ENCODE measurements around the gene RBM4. TPM values are rescaled to one million over a fixed set of nuclear protein-coding genes. Genes with fewer than 3 reads are reported as not detected.

The RBM4 gene
- total and polyA plus RNA-seq, 2 of the 13 experiments (the other 11 are each of a cell fraction or from before 2014, with no cell fraction given) = 126 to 136 TPM

DNA sequence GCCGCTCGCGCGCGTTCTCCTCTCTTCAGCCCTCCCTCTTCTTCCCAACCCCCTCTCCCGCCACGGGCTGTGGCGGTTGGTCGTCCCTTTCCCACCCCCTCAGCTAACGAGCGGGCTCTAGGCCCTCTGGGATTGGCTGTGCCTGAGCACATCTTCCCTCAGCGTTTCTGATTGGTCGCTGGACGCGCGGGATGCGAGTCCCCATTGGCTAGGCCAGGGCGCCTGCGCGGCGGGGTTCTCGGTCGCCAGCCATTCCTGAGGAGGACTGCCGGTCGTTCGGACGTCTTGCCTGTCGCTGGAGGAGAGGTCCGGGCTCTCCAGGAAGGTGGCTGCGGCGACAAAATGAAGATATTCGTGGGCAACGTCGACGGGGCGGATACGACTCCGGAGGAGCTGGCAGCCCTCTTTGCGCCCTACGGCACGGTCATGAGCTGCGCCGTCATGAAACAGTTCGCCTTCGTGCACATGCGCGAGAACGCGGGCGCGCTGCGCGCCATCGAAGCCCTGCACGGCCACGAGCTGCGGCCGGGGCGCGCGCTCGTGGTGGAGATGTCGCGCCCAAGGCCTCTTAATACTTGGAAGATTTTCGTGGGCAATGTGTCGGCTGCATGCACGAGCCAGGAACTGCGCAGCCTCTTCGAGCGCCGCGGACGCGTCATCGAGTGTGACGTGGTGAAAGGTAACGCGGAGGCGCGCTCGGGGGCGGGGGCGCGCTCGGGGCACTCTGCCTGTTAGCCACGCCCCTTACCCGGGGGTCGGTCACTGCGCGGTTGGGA is 21.9 kb upstream of the RBM4 start, which contains the start of gene RBM14:
Gene RBM14 (plus strand): TSS at position 252 of the 776 bp plus-strand sequence. CDS start 91 bp downstream, at position 343.
- intact Hi-C loops (cut with micrococcal nuclease; ENCODE audit: unreplicated experiment) = loop anchor here (2.0 kb wide), 1 partner anchor 24 kb away; the partner anchor contains the start of genes CCDC87 and CCS
- TF ChIP-seq, protein P1, sequence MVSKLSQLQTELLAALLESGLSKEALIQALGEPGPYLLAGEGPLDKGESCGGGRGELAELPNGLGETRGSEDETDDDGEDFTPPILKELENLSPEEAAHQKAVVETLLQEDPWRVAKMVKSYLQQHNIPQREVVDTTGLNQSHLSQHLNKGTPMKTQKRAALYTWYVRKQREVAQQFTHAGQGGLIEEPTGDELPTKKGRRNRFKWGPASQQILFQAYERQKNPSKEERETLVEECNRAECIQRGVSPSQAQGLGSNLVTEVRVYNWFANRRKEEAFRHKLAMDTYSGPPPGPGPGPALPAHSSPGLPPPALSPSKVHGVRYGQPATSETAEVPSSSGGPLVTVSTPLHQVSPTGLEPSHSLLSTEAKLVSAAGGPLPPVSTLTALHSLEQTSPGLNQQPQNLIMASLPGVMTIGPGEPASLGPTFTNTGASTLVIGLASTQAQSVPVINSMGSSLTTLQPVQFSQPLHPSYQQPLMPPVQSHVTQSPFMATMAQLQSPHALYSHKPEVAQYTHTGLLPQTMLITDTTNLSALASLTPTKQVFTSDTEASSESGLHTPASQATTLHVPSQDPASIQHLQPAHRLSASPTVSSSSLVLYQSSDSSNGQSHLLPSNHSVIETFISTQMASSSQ (IDR thresholded peaks at IDR 0.05; ENCODE audit: low read depth) = no peak
- TF ChIP-seq, protein P1 (CRISPR knock-in tag; IDR thresholded peaks at IDR 0.05; ENCODE audit: borderline replicate concordance) = peak; percentile 66; the same call in 1 of the 2 replicates
- TF ChIP-seq MXD4 (CRISPR knock-in tag; IDR thresholded peaks at IDR 0.05) (peak; percentile 79; the same call in 1 of the 2 replicates), REXO4 (CRISPR knock-in tag; IDR thresholded peaks at IDR 0.05; ENCODE audit: borderline replicate concordance) (peak; percentile 26; the same call in 1 of the 2 replicates), ARID2 (CRISPR knock-in tag; IDR thresholded peaks at IDR 0.05; ENCODE audit: borderline replicate concordance) (peak; percentile 90; the same call in 1 of the 2 replicates), ZBTB21 (CRISPR knock-in tag; IDR thresholded peaks at IDR 0.05) (peak; percentile 64; the same call in 1 of the 2 replicates), AGO2 (optimal IDR thresholded peaks at IDR 0.05; ENCODE audit: low read depth, low read length) (peak; percentile 98), AGO1 (IDR thresholded peaks at IDR 0.05; ENCODE audit: low read depth, low read length, poor library complexity, severe bottlenecking) (peak; percentile 89), CBX5 (CRISPR knock-in tag; IDR thresholded peaks at IDR 0.05; ENCODE audit: borderline replicate concordance) (peak; percentile 24), NFYC (CRISPR knock-in tag; IDR thresholded peaks at IDR 0.05) (peak; percentile 99), BATF2 (CRISPR knock-in tag; IDR thresholded peaks at IDR 0.05) (peak; percentile 80), ELF1 (CRISPR knock-in tag; IDR thresholded peaks at IDR 0.05) (peak; percentile 38; the same call in 1 of the 2 replicates), HNRNPLL (IDR thresholded peaks at IDR 0.05; ENCODE audit: low read depth, low read length, poor library complexity, severe bottlenecking) (peak; percentile 46), KDM5A (IDR thresholded peaks at IDR 0.05; ENCODE audit: borderline replicate concordance, low read length) (peak; percentile 88; the same call in 1 of the 2 replicates), MBNL3 (CRISPR knock-in tag; conservative IDR thresholded peaks at IDR 0.05) (no peak), ZNF567 (CRISPR knock-in tag; IDR thresholded peaks at IDR 0.05; ENCODE audit: borderline replicate concordance) (0 out of 2 replicates have a peak, but pooled peaks have one; percentile 63)

More for the DNA sequence above, 21.9 kb upstream of the RBM4 start, which contains the start of gene RBM14:
- no peak within 1 kb of the TSS for H2AFZ ChIP-seq (ENCODE audit: low read length)
- H3K4me1 ChIP-seq (ENCODE audit: insufficient read depth, low read length) = peaks cover 44% of the 10 kb centered on the region
- peak within 1 kb of the TSS; percentile 93 for H3K4me2 ChIP-seq (ENCODE audit: low read depth, low read length)
- ATAC-seq = peak; percentile 96
- peak within 1 kb of the TSS; percentile 94 for H3K9ac ChIP-seq (ENCODE audit: insufficient read depth, low read depth, low read length)
- POLR2A ChIA-PET = interaction anchor here (0.6 to 10.6 kb wide), 22 partner anchors 8 to 304 kb away, joined by 3 to 211 read pairs (median 5); partner anchors contain the start of genes ACTN3, BBS1, CCDC87 and CCS
- H4K20me1 ChIP-seq (ENCODE audit: insufficient read depth, low read length) = peaks cover 48% of the 10 kb centered on the region
- DNase-seq (ENCODE audit: low spot score) = peak; percentile 99
- H3K36me3 ChIP-seq (replicated peaks in 1 of 2; ENCODE audit: control insufficient read depth in 1 of 2, insufficient read depth in 2 of 2, low read length in 2 of 2) = peaks cover 0 to 16% of the 10 kb centered on the region in 2 experiments; a peak in 3 of 5 replicates
- peak within 1 kb of the TSS; percentile 89 for H3K27ac ChIP-seq (ENCODE audit: extremely low read length, insufficient read depth, low read length)
- CTCF ChIA-PET (ENCODE audit: low intra/inter-chr PET ratio, low total read pairs) = no interaction called here
- 3% methylated on average over 36 of the region's 90 CpGs for WGBS (ENCODE audit: low lambda C conversion rate)
- no peaks in the 10 kb centered on the region for H3K9me3 ChIP-seq (ENCODE audit: low read length)
- in situ Hi-C loops (cut with HindIII; ENCODE audit: extremely low pct_ligation_motif_present, low pct_unique_long_range_greater_than_20kb) = no loop called here
- H3K79me2 ChIP-seq (ENCODE audit: insufficient read depth, low read length) = peaks cover 49% of the 10 kb centered on the region
- H3K4me3 ChIP-seq (replicated peaks in 1 of 3; ENCODE audit: insufficient read depth in 1 of 3, low read depth in 2 of 3, low read length in 3 of 3) = peak within 1 kb of the TSS; percentile 89 to 93 (median 92)
- peak; percentile 37 for FAIRE-seq
- BruUV-seq (replicated peaks) = TSS peak; percentile 57
- no peaks in the 10 kb centered on the region; a peak in 1 of 5 replicates for H3K27me3 ChIP-seq (ENCODE audit: control insufficient read depth in 1 of 2, insufficient read depth in 2 of 2, low read length in 2 of 2)

Measured in HepG2 (cell line).